ENCODE data around the gene KDF1. TPM values are rescaled to one million over a fixed set of nuclear protein-coding genes. Genes with fewer than 3 reads are reported as not detected.

The KDF1 gene
- total RNA-seq, 1 experiment from 2014 or later = 23.0 TPM

DNA sequence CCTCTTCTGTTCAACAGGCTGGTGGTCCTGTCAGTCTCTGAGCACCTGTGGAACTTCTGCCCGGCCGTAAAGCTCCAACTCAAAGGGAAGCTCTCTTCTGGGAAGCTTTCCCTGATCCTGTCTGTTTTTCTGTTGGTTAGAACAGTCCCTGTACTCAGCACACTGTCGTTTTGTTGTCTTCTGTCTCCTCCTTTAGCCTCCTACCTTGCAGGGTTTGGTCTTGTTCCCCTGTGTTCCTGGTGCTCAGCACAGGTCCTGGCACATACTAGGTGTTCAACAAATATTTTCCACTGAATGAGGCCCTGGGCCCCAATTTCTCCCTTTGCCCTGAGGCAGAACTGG lies 328 bp upstream of the KDF1 start:
- Histone ChIP-seq H3K36me3 (ENCODE audit: control insufficient read depth in 1 of 2, insufficient read depth in 2 of 2, low read length in 2 of 2) (no peaks in the 10 kb centered on the region), H3K4me2 (ENCODE audit: low read length) (peak overlapping the region; percentile 97), H3K4me1 (ENCODE audit: control insufficient read depth in 1 of 2, insufficient read depth in 2 of 2, low read length in 2 of 2) (peaks cover 7 to 26% of the 10 kb centered on the region in 2 experiments; a peak in 3 of 4 replicates), H4K20me1 (ENCODE audit: insufficient read depth) (no peaks in the 10 kb centered on the region), H3K9me2 (ENCODE audit: insufficient read depth) (no peaks in the 10 kb centered on the region), H3K27ac (ENCODE audit: low read depth, low read length) (peak overlapping the region; percentile 87), H2AFZ (ENCODE audit: low read depth, low read length, poor library complexity, severe bottlenecking) (peak overlapping the region; percentile 70), H3K79me2 (ENCODE audit: insufficient read depth, low read length) (peaks cover 30% of the 10 kb centered on the region), H3K4me3 (replicated peaks in 1 of 2; ENCODE audit: low read depth in 1 of 2, low read length in 2 of 2) (peak overlapping the region; percentile 87 to 96), H3K9ac (ENCODE audit: low read length) (peak overlapping the region; percentile 95), H3K9me3 (ENCODE audit: control insufficient read depth in 1 of 2, insufficient read depth in 1 of 2, low read depth in 1 of 2, low read length in 2 of 2) (no peaks in the 10 kb centered on the region), H3K27me3 (ENCODE audit: insufficient read depth, low read length) (no peaks in the 10 kb centered on the region)
- ChIA-PET RAD21 (ENCODE audit: low non-redundant PET in 1 of 2, low total read pairs in 2 of 2, uncharacterized antibody in 2 of 2, unreplicated experiment in 2 of 2) (interaction anchor here in 1 of 2 experiments (0.7 kb wide), 1 partner anchor 406 kb away, joined by 3 read pairs; the partner anchor contains the start of gene MAP3K6), POLR2A (interaction anchor here (0.8 to 1.2 kb wide), 5 partner anchors 31 to 60 kb away, joined by 3 to 6 read pairs (median 4); partner anchors contain the start of genes GPATCH3 and TRNP1), CTCF (interaction anchor here (0.8 to 1.2 kb wide), 2 partner anchors 33 to 37 kb away, joined by 3 to 4 read pairs; partner anchors contain the start of gene TRNP1)
- ATAC-seq = peak; percentile 20
- no peak for DNase-seq (ENCODE audit: low read depth, low spot score)
- no TSS peak for BruUV-seq (replicated peaks)
- intact Hi-C loops (cut with micrococcal nuclease) = loop anchor here (2.0 kb wide), 1 partner anchor 30 kb away; no protein-coding TSS in a partner anchor
- TF ChIP-seq, protein P1, sequence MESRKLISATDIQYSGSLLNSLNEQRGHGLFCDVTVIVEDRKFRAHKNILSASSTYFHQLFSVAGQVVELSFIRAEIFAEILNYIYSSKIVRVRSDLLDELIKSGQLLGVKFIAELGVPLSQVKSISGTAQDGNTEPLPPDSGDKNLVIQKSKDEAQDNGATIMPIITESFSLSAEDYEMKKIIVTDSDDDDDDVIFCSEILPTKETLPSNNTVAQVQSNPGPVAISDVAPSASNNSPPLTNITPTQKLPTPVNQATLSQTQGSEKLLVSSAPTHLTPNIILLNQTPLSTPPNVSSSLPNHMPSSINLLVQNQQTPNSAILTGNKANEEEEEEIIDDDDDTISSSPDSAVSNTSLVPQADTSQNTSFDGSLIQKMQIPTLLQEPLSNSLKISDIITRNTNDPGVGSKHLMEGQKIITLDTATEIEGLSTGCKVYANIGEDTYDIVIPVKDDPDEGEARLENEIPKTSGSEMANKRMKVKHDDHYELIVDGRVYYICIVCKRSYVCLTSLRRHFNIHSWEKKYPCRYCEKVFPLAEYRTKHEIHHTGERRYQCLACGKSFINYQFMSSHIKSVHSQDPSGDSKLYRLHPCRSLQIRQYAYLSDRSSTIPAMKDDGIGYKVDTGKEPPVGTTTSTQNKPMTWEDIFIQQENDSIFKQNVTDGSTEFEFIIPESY (IDR thresholded peaks at IDR 0.05; ENCODE audit: extremely low read depth, insufficient replicate concordance, low read length) = no peak
- TF ChIP-seq FOSL1 (IDR thresholded peaks at IDR 0.05; ENCODE audit: low read depth) = no peak
- TF ChIP-seq ZFX (IDR thresholded peaks at IDR 0.05) = no peak
- TF ChIP-seq SIN3A (IDR thresholded peaks at IDR 0.05; ENCODE audit: low read depth) = no peak
- TF ChIP-seq EGR1 (IDR thresholded peaks at IDR 0.05; ENCODE audit: low read depth) = no peak
- TF ChIP-seq SRF (IDR thresholded peaks at IDR 0.05; ENCODE audit: low read depth) = no peak
- no peak for TF ChIP-seq CBX3 (IDR thresholded peaks at IDR 0.05; ENCODE audit: low read depth)
- TF ChIP-seq, protein P2, sequence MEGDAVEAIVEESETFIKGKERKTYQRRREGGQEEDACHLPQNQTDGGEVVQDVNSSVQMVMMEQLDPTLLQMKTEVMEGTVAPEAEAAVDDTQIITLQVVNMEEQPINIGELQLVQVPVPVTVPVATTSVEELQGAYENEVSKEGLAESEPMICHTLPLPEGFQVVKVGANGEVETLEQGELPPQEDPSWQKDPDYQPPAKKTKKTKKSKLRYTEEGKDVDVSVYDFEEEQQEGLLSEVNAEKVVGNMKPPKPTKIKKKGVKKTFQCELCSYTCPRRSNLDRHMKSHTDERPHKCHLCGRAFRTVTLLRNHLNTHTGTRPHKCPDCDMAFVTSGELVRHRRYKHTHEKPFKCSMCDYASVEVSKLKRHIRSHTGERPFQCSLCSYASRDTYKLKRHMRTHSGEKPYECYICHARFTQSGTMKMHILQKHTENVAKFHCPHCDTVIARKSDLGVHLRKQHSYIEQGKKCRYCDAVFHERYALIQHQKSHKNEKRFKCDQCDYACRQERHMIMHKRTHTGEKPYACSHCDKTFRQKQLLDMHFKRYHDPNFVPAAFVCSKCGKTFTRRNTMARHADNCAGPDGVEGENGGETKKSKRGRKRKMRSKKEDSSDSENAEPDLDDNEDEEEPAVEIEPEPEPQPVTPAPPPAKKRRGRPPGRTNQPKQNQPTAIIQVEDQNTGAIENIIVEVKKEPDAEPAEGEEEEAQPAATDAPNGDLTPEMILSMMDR (IDR thresholded peaks at IDR 0.05 in 2 of 3, conservative IDR thresholded peaks at IDR 0.05 in 1 of 3; ENCODE audit: borderline replicate concordance in 1 of 3, insufficient read depth in 1 of 3, low read depth in 2 of 3, low read length in 2 of 3) = no peak
- TF ChIP-seq JUND (IDR thresholded peaks at IDR 0.05) = no peak
- TF ChIP-seq ATF3 (IDR thresholded peaks at IDR 0.05) = no peak
- no peak for TF ChIP-seq ELF1 (IDR thresholded peaks at IDR 0.05; ENCODE audit: borderline replicate concordance, low read depth)
- no peak for TF ChIP-seq SP1 (IDR thresholded peaks at IDR 0.05; ENCODE audit: low read depth)
